Fibroblast of mammary gland (primary cell): Measurements from ENCODE around the gene DDX1.

ENCODE experiments used
- DNase-seq: peaks from one replicate; pipeline ENCODE4 v3.0.0-alpha.2; 2010; ENCODE audit warnings: low read depth
- H3K4me3 ChIP-seq: 2 replicates; pipeline ENCODE4 v1.5.1; 2011; ENCODE audit warnings: low read depth, mild to moderate bottlenecking, low read length, moderate library complexity; ENCODE audit not compliant: control insufficient read depth
- TF ChIP-seq, protein P1 (sequence below): conservative IDR thresholded peaks from 2 replicates; pipeline ENCODE4 v1.5.1; 2011; ENCODE audit warnings: low read depth, low read length, inconsistent platforms; ENCODE audit not compliant: control insufficient read depth, insufficient read depth

DDX1 gene

DNA sequence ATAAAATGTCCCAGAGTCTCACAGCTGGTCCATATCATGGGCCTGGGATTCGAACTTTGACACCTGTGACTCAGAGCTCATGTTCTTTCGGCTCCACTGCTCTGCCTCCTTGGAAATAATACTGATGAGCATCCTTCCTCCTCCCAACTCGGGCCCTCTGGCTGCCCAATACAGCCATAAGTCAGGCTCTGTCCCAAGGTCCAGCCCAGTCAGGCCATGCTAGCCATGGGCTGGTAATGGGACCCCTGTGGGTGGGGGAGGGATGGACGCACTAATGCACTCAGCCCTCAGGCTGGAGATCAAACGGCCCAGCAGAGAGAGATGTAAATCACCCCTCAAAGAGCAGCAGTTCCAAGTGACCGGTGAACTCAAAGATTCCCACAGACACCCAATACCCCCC lies 61.1 kb downstream of the DDX1 start:
- H3K4me3 ChIP-seq = no peak overlapping the region
- no peak for DNase-seq
- TF ChIP-seq, protein P1, sequence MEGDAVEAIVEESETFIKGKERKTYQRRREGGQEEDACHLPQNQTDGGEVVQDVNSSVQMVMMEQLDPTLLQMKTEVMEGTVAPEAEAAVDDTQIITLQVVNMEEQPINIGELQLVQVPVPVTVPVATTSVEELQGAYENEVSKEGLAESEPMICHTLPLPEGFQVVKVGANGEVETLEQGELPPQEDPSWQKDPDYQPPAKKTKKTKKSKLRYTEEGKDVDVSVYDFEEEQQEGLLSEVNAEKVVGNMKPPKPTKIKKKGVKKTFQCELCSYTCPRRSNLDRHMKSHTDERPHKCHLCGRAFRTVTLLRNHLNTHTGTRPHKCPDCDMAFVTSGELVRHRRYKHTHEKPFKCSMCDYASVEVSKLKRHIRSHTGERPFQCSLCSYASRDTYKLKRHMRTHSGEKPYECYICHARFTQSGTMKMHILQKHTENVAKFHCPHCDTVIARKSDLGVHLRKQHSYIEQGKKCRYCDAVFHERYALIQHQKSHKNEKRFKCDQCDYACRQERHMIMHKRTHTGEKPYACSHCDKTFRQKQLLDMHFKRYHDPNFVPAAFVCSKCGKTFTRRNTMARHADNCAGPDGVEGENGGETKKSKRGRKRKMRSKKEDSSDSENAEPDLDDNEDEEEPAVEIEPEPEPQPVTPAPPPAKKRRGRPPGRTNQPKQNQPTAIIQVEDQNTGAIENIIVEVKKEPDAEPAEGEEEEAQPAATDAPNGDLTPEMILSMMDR = no peak

DNA sequence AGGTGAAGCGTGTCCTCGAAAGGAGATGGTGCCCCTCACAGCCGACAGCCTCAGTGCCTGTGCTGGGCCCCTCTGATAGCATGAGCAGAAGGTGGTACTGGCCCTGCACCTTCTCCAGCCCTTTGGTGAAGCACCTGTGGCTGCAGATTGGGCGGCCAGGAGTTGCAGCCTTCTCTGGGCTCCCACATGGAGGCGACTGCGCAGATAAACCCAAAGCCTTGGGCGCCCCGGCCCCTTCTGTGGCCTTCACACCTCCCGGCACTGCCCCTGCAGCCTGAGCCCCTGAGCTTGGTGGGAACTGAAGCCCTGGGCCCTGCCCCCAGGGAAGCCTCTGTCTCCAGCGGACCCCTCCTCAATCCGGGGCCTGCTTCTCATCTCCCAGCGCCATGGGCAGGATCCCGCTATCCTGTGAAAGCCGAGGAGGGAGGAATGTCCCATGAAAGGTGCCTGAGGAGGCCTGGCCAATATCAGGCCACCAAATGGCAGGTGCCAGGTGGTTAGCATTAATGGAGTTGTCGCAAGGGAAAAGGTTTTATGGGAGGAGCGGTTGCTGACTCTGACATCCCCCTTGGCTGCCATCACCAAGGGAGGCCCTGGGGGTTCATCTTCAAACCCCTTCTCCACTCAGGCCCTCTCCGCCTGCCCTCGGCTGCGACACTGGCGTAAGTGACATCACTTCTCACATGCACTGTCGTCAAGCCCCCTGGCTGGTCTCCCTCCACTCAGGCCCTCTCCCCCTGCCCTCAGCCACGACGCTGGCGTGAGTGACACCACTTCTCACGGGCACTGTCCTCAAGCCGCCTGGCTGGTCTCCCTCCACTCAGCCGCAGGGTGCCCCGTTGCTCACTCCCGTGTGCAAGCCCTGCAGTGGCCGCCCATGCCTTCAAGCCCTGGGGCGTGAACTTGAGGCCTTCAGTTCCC lies 62.4 kb downstream of the DDX1 start:
- TF ChIP-seq, protein P1 = no peak
- no peak for DNase-seq

DNA sequence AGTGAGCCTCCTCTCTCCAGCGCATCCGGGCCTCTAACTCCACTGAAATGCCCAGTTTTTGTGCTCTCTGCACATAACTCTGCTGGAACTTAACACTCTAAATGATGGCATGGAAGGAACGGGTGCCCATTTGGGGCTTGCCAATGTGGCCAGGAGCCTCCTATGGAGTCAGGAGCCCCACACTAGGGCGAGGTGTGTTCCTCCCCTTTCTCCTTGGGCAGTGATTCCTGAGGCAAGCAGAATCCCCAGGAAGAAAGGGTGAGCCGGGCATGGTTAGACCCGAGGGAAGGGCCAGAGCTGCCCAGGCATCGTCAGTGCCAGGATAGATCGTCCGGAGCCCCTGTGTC lies 63.0 kb downstream of the DDX1 start:
- DNase-seq = no peak
- TF ChIP-seq, protein P1 = no peak
- no peak overlapping the region for H3K4me3 ChIP-seq

More for the DNA sequence above, 62.4 kb downstream of the DDX1 start:
- no peak overlapping the region for H3K4me3 ChIP-seq

DNA sequence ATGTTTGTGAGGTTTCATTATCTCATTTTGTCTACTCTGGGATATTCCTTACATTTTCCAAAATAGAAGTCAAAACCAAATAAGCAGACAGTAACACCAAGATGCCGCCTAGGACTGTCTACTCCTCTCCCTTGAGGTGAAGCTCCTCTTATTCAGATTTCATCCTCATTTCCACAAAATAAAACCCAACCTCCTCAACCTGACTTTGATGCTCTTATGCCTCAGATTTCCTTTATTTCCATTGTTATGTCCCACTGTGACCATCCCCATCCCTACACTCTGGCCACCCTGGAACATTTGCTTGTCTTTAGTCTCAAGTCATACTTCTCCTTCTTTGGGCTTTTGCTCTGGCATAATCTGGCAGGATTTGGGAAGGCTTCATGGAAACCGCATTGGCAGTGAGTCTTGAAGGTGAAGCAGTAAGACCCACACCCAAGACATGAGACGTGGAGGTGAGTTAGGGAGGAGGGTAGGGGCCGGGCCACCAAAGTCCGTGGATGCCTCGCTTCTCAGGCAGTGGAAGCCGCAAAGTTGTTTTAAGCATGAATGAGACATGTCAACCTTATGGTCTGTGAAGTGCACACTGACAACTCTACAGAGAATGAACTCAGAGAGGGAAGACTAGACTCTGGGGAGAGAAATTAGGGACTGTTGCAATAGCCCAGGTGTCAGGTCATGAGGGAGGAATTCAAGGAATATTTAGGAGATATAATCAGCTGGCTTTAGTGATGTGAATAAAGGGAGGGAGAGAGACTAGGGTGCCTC lies 63.6 kb downstream of the DDX1 start:
- no peak overlapping the region for H3K4me3 ChIP-seq
- TF ChIP-seq, protein P1 = no peak
- no peak for DNase-seq

DNA sequence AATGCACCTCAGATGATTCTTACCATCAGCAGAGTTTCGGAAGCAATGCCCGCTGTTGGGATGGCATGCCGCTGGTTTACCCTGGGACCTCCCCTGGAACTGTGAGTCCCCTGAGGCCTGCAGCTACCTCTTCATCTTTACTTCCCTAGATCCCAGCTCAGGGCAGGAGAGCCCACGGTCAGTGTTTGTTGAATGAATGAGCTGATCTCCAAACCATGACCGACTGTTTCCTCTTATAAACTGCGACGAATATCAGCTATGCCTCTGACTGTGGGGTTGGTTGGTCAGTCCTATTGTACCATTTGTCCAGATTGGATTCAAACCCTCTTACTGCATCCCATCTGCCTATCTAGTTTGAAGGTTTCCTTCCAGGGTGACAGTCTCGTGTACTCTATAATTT lies 64.4 kb downstream of the DDX1 start:
- DNase-seq = no peak
- H3K4me3 ChIP-seq = no peak overlapping the region
- TF ChIP-seq, protein P1 = no peak

DNA sequence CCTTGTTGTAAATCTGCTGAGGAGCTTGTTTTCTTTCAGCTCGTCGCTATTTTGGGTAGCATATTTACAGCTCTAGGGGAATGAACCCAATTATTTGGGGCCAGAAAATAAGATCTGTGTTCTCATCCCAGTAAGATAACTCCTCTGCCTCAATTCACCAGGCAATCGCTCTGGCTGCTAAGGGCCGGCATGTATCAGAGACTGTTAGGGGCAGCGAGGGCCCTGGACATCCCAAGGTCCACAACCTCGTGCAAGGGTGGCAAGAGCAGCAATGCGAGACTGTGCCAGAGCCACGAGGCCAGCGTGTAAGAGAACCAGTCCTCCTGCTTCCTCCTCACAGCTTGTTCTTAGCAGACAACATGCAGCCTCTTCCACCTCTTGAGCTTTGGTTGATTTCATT lies 66.1 kb downstream of the DDX1 start:
- TF ChIP-seq, protein P1 = no peak
- H3K4me3 ChIP-seq = no peak overlapping the region
- DNase-seq = no peak
